GM23338 (cell line): ENCODE results near the gene ADRA1B. TPM values are rescaled to one million over a fixed set of nuclear protein-coding genes. Genes with fewer than 3 reads are reported as not detected.

Experiments
- ATAC-seq: fragments of 200-7000 bp; cut with Tn5 transposase; 3 replicates; pipeline ENCODE4 v1.9.1; 2020
- DNase-seq: peaks from one replicate; pipeline ENCODE4 v3.0.0-alpha.2; 2015; ENCODE audit warnings: low spot score
- H2AFZ ChIP-seq: fragments of 200-600 bp; sonication (generic); 2 replicates; pipeline ENCODE4 v1.8.0; 2016; ENCODE audit warnings: antibody characterized with exemption, mild to moderate bottlenecking, moderate library complexity
- H3F3A ChIP-seq: fragments of 200-600 bp; sonication (generic); replicated peaks from 2 replicates; pipeline ENCODE4 v1.8.0; 2017; ENCODE audit warnings: antibody characterized with exemption, mixed run types, low read depth
- H3K27ac ChIP-seq: fragments of 200-600 bp; sonication (generic); 2 replicates; pipeline ENCODE4 v1.6.1; 2016; ENCODE audit warnings: low read depth
- H3K27me3 ChIP-seq: fragments of 200-600 bp; sonication (generic); 2 replicates; pipeline ENCODE4 v1.8.0; 2016; ENCODE audit warnings: mild to moderate bottlenecking, mixed run types, moderate library complexity; ENCODE audit not compliant: insufficient read depth
- H3K36me3 ChIP-seq: fragments of 200-600 bp; sonication (generic); 2 replicates; pipeline ENCODE4 v1.8.0; 2016; ENCODE audit warnings: mild to moderate bottlenecking; ENCODE audit not compliant: insufficient read depth
- H3K4me1 ChIP-seq: fragments of 200-600 bp; sonication (generic); 2 replicates; pipeline ENCODE4 v1.8.0; 2016; ENCODE audit warnings: mild to moderate bottlenecking, moderate library complexity; ENCODE audit not compliant: insufficient read depth
- H3K4me2 ChIP-seq: fragments of 200-600 bp; sonication (generic); 2 replicates; pipeline ENCODE4 v1.7.1; 2017; ENCODE audit warnings: mixed run types
- H3K4me3 ChIP-seq: fragments of 200-600 bp; sonication (generic); 2 replicates; pipeline ENCODE4 v1.6.1; 2016; ENCODE audit warnings: mixed run types
- H3K79me2 ChIP-seq: fragments of 200-600 bp; sonication (generic); replicated peaks from 2 replicates; pipeline ENCODE4 v1.8.0; 2017; ENCODE audit warnings: mild to moderate bottlenecking; ENCODE audit not compliant: insufficient read depth
- H3K9me2 ChIP-seq: fragments of 200-600 bp; sonication (generic); 2 replicates; pipeline ENCODE4 v1.8.0; 2017; ENCODE audit not compliant: insufficient read depth
- H4K20me1 ChIP-seq: fragments of 200-600 bp; sonication (generic); replicated peaks from 2 replicates; pipeline ENCODE4 v1.8.0; 2017; ENCODE audit warnings: mild to moderate bottlenecking; ENCODE audit not compliant: insufficient read depth
- H3K27ac Mint-ChIP-seq: 2 replicates; pipeline ENCODE4 v1.8.0; 2020; ENCODE audit warnings: inconsistent platforms, mild to moderate bottlenecking, moderate library complexity, mixed read lengths
- H3K27me3 Mint-ChIP-seq: 3 replicates; pipeline ENCODE4 v1.8.0; 2022; ENCODE audit warnings: low read depth, mild to moderate bottlenecking, moderate library complexity, mixed read lengths, inconsistent platforms; ENCODE audit not compliant: insufficient read depth, poor library complexity
- H3K36me3 Mint-ChIP-seq: 3 replicates; pipeline ENCODE4 v1.8.0; 2021; ENCODE audit warnings: low read depth, mild to moderate bottlenecking, inconsistent platforms, moderate library complexity, mixed read lengths
- H3K4me1 Mint-ChIP-seq: 3 replicates; pipeline ENCODE4 v1.8.0; 2020; ENCODE audit warnings: mild to moderate bottlenecking, inconsistent platforms, mixed read lengths
- H3K4me3 Mint-ChIP-seq: 3 replicates; pipeline ENCODE4 v1.8.0; 2021; ENCODE audit warnings: moderate library complexity, mild to moderate bottlenecking, inconsistent platforms, mixed read lengths
- H3K9me3 Mint-ChIP-seq: 3 replicates; pipeline ENCODE4 v1.8.0; 2020; ENCODE audit warnings: moderate library complexity, mild to moderate bottlenecking, inconsistent platforms, mixed read lengths
- CTCF ChIP-seq, 2 experiments: fragments of 200-600 bp in 1 of 2; sonication (generic) in 1 of 2; conservative IDR thresholded peaks; 2 replicates each; pipeline versions ENCODE4 v1.5.1 to v1.6.1; 2016 to 2017; ENCODE audit warnings: antibody characterized with exemption in 2 of 2, low read depth in 2 of 2, mild to moderate bottlenecking in 2 of 2, moderate library complexity in 1 of 2
- EZH2 ChIP-seq: fragments of 200-600 bp; sonication (generic); IDR thresholded peaks from one replicate; pipeline ENCODE4 v1.8.0; 2017; ENCODE audit warnings: antibody characterized with exemption, mild to moderate bottlenecking, low read depth; ENCODE audit not compliant: unreplicated experiment
- EZH2phosphoT487 ChIP-seq: fragments of 200-600 bp; sonication (generic); IDR thresholded peaks from one replicate; pipeline ENCODE4 v1.8.1; 2018; ENCODE audit warnings: antibody characterized with exemption; ENCODE audit not compliant: unreplicated experiment
- NANOG ChIP-seq: IDR thresholded peaks from 2 replicates; pipeline ENCODE4 v1.6.1; 2016; ENCODE audit warnings: antibody characterized with exemption, borderline replicate concordance
- ZNF331 ChIP-seq: fragments of 250-450 bp; sonication (Bioruptor Pico); IDR thresholded peaks from 2 replicates; pipeline ENCODE4 v1.5.0; 2020; ENCODE audit warnings: low read depth, mild to moderate bottlenecking, moderate library complexity
- polyA plus RNA-seq: library from polyadenylated mRNA; unstranded; fragments of >200 nt; fragmentation: Nextera tagmentation; extraction: Ambion mirVana; gene quantifications from 2 replicates; pipeline ENCODE4 v1.2.1, GENCODE V29; 2016
- total RNA-seq: library from RNA; depleted of rRNA; stranded (reverse); fragments of >200 nt; shearing (Covaris generic); gene quantifications from 2 replicates; pipeline ENCODE4 v1.2.3, GENCODE V29; 2014

Gene ADRA1B
- total and polyA plus RNA-seq, 2 experiments from 2014 or later, result not detected

DNA sequence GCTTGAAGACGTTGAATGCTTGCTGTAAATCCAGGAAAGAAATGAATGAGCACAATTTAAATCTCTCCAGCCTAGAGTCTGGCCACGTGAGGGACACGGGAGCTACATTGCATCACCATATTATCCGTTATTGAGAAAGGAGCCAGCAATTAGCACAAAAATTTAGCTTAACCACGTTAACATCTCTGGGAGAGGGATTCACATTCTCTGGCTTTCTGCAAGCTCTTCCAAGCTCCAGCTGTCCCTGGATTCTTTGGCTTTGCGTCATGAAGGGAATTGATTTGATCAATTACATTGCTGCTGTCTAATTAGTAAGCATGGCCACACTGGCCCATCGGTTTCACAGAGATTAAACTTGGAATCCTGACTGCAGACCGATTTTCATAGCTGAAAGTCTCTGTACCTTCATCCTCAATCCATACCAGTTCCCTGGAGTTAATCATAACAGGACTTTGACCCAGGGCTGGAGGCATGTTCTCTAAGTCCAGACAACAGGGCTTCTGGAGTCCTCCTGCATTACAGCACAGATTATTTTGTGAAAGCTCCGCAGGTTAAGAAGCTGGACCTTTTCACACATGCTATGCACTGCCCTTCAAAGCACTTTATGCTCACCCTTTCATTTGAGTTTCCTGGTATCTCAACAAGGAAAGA, 31.6 kb downstream of the ADRA1B start:
- no peak for ATAC-seq
- Mint-ChIP-seq H3K4me3 (no peak overlapping the region), H3K27me3 (no peaks in the 10 kb centered on the region), H3K4me1 (no peaks in the 10 kb centered on the region), H3K27ac (no peak overlapping the region), H3K9me3 (no peaks in the 10 kb centered on the region), H3K36me3 (no peaks in the 10 kb centered on the region)
- no peaks in the 10 kb centered on the region for H3F3A ChIP-seq
- H4K20me1 ChIP-seq, result no peaks in the 10 kb centered on the region
- TF ChIP-seq CTCF (conservative IDR thresholded peaks at IDR 0.05; ENCODE audit: low read depth in 2 of 2) (no peak), EZH2phosphoT487 (no peak), ZNF331 (no peak), EZH2 (no peak), NANOG (no peak)
- H3K4me2 ChIP-seq, result no peak overlapping the region
- H3K4me3 ChIP-seq, result no peak overlapping the region
- peak overlapping the region; percentile 60 for H2AFZ ChIP-seq
- no peaks in the 10 kb centered on the region for H3K4me1 ChIP-seq
- no peaks in the 10 kb centered on the region for H3K79me2 ChIP-seq
- H3K27ac ChIP-seq, result no peak overlapping the region
- H3K27me3 ChIP-seq, result no peaks in the 10 kb centered on the region
- no peak for DNase-seq
- H3K36me3 ChIP-seq, result no peaks in the 10 kb centered on the region
- no peaks in the 10 kb centered on the region for H3K9me2 ChIP-seq

DNA sequence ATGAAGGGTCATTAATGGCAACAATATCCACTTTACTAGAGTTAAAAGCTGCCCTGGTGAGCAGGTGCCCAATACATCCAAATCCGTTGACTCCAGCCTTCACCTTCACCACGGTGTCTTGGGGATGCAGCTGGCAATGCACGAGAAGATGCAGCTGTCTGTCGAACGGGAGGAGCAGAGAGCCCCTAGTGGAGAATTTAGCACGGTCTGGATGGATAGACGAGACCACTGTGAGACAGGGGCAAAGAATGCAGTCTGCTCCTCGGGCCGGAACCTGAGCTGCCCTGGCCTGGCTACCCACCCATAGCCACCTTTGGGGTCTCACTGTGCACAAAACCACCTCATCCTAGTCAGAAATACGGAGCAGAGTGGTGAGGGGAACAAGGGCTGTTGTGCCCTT, 35.1 kb downstream of the ADRA1B start:
- H3K4me3 ChIP-seq, result no peak overlapping the region
- no peaks in the 10 kb centered on the region for H3K4me1 ChIP-seq
- H3K36me3 ChIP-seq, result no peaks in the 10 kb centered on the region
- H3K9me2 ChIP-seq, result peaks cover 4% of the 10 kb centered on the region; the same call in 1 of the 2 replicates
- ATAC-seq (peak; percentile 99), DNase-seq (peak; percentile 79)
- TF ChIP-seq EZH2, result no peak
- peak; percentile 56 to 68 for TF ChIP-seq CTCF (conservative IDR thresholded peaks at IDR 0.05; ENCODE audit: low read depth in 2 of 2)
- no peaks in the 10 kb centered on the region for H3F3A ChIP-seq
- Mint-ChIP-seq H3K27me3 (peaks cover 3% of the 10 kb centered on the region), H3K9me3 (no peaks in the 10 kb centered on the region), H3K27ac (no peak overlapping the region), H3K36me3 (no peaks in the 10 kb centered on the region), H3K4me1 (no peaks in the 10 kb centered on the region), H3K4me3 (no peak overlapping the region)
- no peak overlapping the region for H3K4me2 ChIP-seq
- no peaks in the 10 kb centered on the region for H3K79me2 ChIP-seq
- no peaks in the 10 kb centered on the region for H3K27me3 ChIP-seq
- peak overlapping the region; percentile 56; the same call in 1 of the 2 replicates for H2AFZ ChIP-seq
- no peak overlapping the region for H3K27ac ChIP-seq
- H4K20me1 ChIP-seq, result no peaks in the 10 kb centered on the region
